Psoas muscle (tissue), 8 donors: ENCODE data around the gene SSH2. TPM values are rescaled to one million over a fixed set of nuclear protein-coding genes. Genes with fewer than 3 reads are reported as not detected.

Experiments
- ATAC-seq, 4 donors: fragments of 200-7000 bp; cut with Tn5 transposase; one replicate each; pipeline ENCODE4 v1.9.1; 2020; ENCODE audit warnings: moderate library complexity in 3 of 4, mild to moderate bottlenecking in 2 of 4
- DNase-seq, 2 donors: peaks; one replicate each; pipeline ENCODE4 v3.0.0-alpha.2; 2020
- H3K27ac ChIP-seq: fragments of 200-600 bp; one replicate; pipeline ENCODE4 v1.8.0; 2022
- H3K27me3 ChIP-seq, 3 donors: fragments of 200-600 bp in 1 of 3; one replicate each; pipeline versions ENCODE4 v1.6.1 to v1.8.0; 2013 to 2022; ENCODE audit warnings: low read length in 2 of 3, mild to moderate bottlenecking in 2 of 3, moderate library complexity in 1 of 3; ENCODE audit not compliant: insufficient read depth in 3 of 3
- H3K36me3 ChIP-seq, 2 donors: fragments of 200-600 bp in 1 of 2; one replicate each; pipeline versions ENCODE4 v1.6.1 to v1.8.0; 2013 to 2022; ENCODE audit warnings: low read depth in 1 of 2, mild to moderate bottlenecking in 1 of 2, moderate library complexity in 1 of 2; ENCODE audit not compliant: insufficient read depth in 1 of 2
- H3K4me1 ChIP-seq: fragments of 200-600 bp; one replicate; pipeline ENCODE4 v1.8.0; 2022
- H3K4me3 ChIP-seq: fragments of 200-600 bp; one replicate; pipeline ENCODE4 v1.8.0; 2022; ENCODE audit warnings: mild to moderate bottlenecking
- H3K9me3 ChIP-seq: fragments of 200-600 bp; one replicate; pipeline ENCODE4 v1.8.0; 2022
- CTCF ChIP-seq: fragments of 200-600 bp; IDR thresholded peaks from one replicate; pipeline ENCODE4 v1.8.0; 2022; ENCODE audit warnings: antibody characterized with exemption
- WGBS, 3 donors: extraction: QIAGEN DNeasy Blood & Tissue Kit; methylation state at CpG; one replicate each; pipeline versions ENCODE4 v1.1.6 to v1.1.7; 2013; 5-methylcytosine and 5-hydroxymethylcytosine counted together
- intact Hi-C, 2 donors: fragments of 100-400 bp; cut with DNase I; formaldehyde crosslinking; loops; one replicate each; pipeline versions ENCODE4 v1.11.0 to v1.14.2; 2022
- polyA plus RNA-seq, 3 donors: library from polyadenylated mRNA; stranded (reverse); fragments of 200-250 nt; gene quantifications; one replicate each; pipeline ENCODE4 v1.2.3, GENCODE V29; 2013
- total RNA-seq, 4 donors: library from RNA; stranded (reverse); fragmentation: NEBNext Ultra II Directional in 2 of 4; extraction: Animal tissue kit (Norgen Biotek cat#: 25700) in 2 of 4; gene quantifications; one replicate each; pipeline versions ENCODE4 v1.2.1 to v1.2.4, GENCODE V29; 2021 to 2023
- donor health status: healthy with polysubstance abuse.
- donor health status: DM: no; HTN: no; CAD: no; lungs with moderate emphysema.
- donor health status: Bipolar disorder and iron deficiency.
- donor health status: healthy.
- donor health status: DM: yes; HTN: yes; CAD: no.
- donor health status: DM: no; HTN: no; CAD: no.
- donor health status: DM: no; HTN: no; CAD: no.
- donor health status: DM: yes; HTN: yes; CAD: no.

SSH2 gene
- total and polyA plus RNA-seq, 7 donors: 28.0 to 168 (median 107) TPM

DNA sequence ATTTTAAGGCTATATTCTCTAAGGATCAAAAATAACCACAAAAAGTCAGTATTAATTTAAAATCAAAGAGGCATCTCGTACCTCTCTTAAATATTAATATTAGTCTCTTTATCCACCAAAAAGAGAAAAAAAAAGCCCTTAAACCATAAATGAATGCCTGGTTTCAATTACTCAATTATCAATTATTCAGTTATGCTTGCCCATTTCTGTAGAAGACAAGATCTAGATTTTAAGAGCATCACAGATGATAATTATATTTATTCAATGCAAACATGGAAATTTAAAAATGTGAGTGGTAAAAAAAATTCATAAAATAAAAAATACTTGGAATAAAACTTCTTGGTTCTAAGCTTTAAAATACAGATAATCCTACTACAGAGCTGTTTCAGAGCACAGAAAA is 181.6 kb downstream of the SSH2 start:
- H3K36me3 ChIP-seq: peaks cover 0 to 26% of the 10 kb centered on the region in 2 donors
- peak overlapping the region; percentile 59 for H3K27ac ChIP-seq
- no peak for ATAC-seq
- peaks cover 68% of the 10 kb centered on the region for H3K4me1 ChIP-seq
- intact Hi-C loops: no loop called here
- H3K9me3 ChIP-seq: no peaks in the 10 kb centered on the region
- H3K27me3 ChIP-seq: no peaks in the 10 kb centered on the region
- 89 to 97% (median 92%) methylated on average over 1 of the region's 1 CpG for WGBS, 3 donors
- no peak for TF ChIP-seq CTCF
- H3K4me3 ChIP-seq: no peak overlapping the region
- no peak for DNase-seq

DNA sequence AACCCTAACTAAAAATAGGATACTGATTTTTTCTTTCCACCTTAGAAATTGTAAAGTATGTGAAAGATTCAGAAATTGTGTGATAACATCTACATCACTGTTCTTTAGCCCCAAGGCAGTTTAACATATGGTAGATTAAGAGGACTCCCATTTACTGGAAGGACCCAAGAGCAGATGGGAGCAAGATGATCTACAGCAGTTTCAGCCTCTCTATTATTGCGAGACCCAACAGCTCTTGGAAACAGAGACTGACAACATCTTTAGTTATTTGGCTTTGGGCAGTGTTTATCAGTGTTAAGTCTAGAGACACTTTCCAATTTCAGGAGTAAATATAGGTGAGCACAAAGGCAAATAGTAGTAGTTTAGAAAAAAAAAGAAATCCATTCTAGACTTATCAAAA is 182.4 kb downstream of the SSH2 start:
- Histone ChIP-seq H3K9me3 (no peaks in the 10 kb centered on the region), H3K27ac (peak overlapping the region; percentile 59), H3K4me1 (peaks cover 71% of the 10 kb centered on the region), H3K36me3 (peaks cover 0 to 19% of the 10 kb centered on the region in 2 donors), H3K27me3 (no peaks in the 10 kb centered on the region), H3K4me3 (no peak overlapping the region)
- intact Hi-C loops: no loop called here
- 19 to 64% (median 37%) methylated on average over 1 of the region's 1 CpG for WGBS, 3 donors
- DNase-seq (no peak), ATAC-seq (peak in 3 of 4 donors; percentile 22 to 41 (median 39))
- TF ChIP-seq CTCF: no peak

GRCh38 chr17:29746669-29747068 is 183.4 kb downstream of the SSH2 start:
- 70 to 83% (median 83%) methylated on average over 4 of the region's 4 CpGs for WGBS, 3 donors
- H3K27me3 ChIP-seq: no peaks in the 10 kb centered on the region
- H3K4me3 ChIP-seq: no peak overlapping the region
- no peaks in the 10 kb centered on the region for H3K9me3 ChIP-seq
- intact Hi-C loops: no loop called here
- no peak for DNase-seq
- ATAC-seq: no peak
- peak overlapping the region; percentile 59 for H3K27ac ChIP-seq
- peaks cover 61% of the 10 kb centered on the region for H3K4me1 ChIP-seq
- H3K36me3 ChIP-seq: peaks cover 0 to 9% of the 10 kb centered on the region in 2 donors
- TF ChIP-seq CTCF: no peak

DNA sequence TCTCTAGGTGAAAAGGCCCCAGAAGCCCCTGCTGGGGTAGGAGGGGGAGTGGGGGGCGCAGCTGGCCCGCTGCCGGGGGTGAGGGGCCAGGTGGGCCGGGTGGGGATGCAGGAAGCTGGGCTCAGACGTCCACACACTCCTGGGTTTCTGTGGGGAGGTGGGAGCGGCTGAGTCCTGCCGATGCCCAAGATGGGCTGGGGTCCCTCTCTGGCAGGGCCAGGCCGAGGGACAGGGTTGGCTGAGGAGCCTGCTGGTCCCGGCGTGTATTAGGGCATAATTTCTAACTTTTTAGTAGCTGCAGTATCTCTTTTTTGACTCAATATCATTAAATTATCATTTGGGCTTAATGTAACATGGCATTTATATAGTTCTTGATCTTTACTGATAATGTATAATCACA is 185.9 kb downstream of the SSH2 start:
- Histone ChIP-seq H3K36me3 (no peaks in the 10 kb centered on the region), H3K4me3 (peak overlapping the region; percentile 32), H3K9me3 (no peaks in the 10 kb centered on the region), H3K4me1 (peaks cover 72% of the 10 kb centered on the region), H3K27me3 (no peaks in the 10 kb centered on the region), H3K27ac (peak overlapping the region; percentile 90)
- WGBS, 3 donors: 78 to 82% (median 82%) methylated on average over 10 of the region's 10 CpGs
- no peak for TF ChIP-seq CTCF
- ATAC-seq (peak in 2 of 4 donors; percentile 1 to 10), DNase-seq (no peak)
- intact Hi-C loops: loop anchor here in 1 of 2 donors (5.0 kb wide), 1 partner anchor 37 kb away; no protein-coding TSS in a partner anchor

DNA sequence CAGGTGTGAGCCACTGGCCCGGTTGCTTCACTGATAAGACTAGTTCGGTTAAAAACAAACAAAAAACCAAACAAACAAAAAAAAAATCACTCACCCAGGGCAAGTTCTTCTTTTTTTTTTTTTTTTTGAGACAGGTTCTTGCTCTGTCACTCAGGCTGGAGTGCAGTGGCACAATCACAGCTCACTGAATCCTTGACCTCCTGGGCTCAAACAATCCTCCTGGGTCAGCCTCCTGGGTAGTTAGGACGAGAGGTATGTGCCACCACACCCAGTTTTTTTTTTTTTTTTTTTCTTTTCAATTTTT is 187.9 kb downstream of the SSH2 start:
- no peak for TF ChIP-seq CTCF
- Histone ChIP-seq H3K27ac (peak overlapping the region; percentile 90), H3K36me3 (no peaks in the 10 kb centered on the region), H3K9me3 (no peaks in the 10 kb centered on the region), H3K4me3 (no peak overlapping the region), H3K27me3 (no peaks in the 10 kb centered on the region), H3K4me1 (peaks cover 62% of the 10 kb centered on the region)
- intact Hi-C loops: loop anchor here in 1 of 2 donors (5.0 kb wide), 1 partner anchor 35 kb away; no protein-coding TSS in a partner anchor
- 67 to 82% (median 69%) methylated on average over 3 of the region's 3 CpGs for WGBS, 3 donors
- DNase-seq (no peak), ATAC-seq (peak in 3 of 4 donors; percentile 30 to 36 (median 33))
